GM12878 (cell line): ENCODE results near the gene MEF2C.

Experiments
- ATF2 ChIP-seq: IDR thresholded peaks from 2 replicates; pipeline ENCODE4 v1.6.1; 2012; ENCODE audit warnings: low read length, inconsistent platforms
- ATF7 ChIP-seq: fragments of 450-650 bp; IDR thresholded peaks from 2 replicates; pipeline ENCODE4 v1.6.1; 2016; ENCODE audit warnings: low read depth, mild to moderate bottlenecking
- CTCF ChIP-seq, 3 experiments: IDR thresholded peaks in 2 of 3; conservative IDR thresholded peaks in 1 of 3; 2 replicates each; pipeline ENCODE4 v1.5.1; 2011; ENCODE audit warnings: low read depth in 3 of 3, low read length in 3 of 3, mild to moderate bottlenecking in 3 of 3, control low read depth in 2 of 3, moderate library complexity in 2 of 3, inconsistent platforms in 1 of 3, mixed read lengths in 1 of 3; ENCODE audit not compliant: control insufficient read depth in 2 of 3, insufficient read depth in 1 of 3; ENCODE audit errors: extremely low read depth in 1 of 3
- MAX ChIP-seq: IDR thresholded peaks from 2 replicates; pipeline ENCODE4 v1.6.1; 2012; ENCODE audit warnings: low read depth, low read length, improper control_type of control experiment
- MEF2A ChIP-seq: IDR thresholded peaks from 2 replicates; pipeline ENCODE4 v1.6.1; 2011; ENCODE audit warnings: low read depth, mild to moderate bottlenecking, low read length, moderate library complexity; ENCODE audit not compliant: insufficient read depth
- MLLT1 ChIP-seq: fragments of 450-650 bp; IDR thresholded peaks from 2 replicates; pipeline ENCODE4 v1.6.1; 2016; ENCODE audit warnings: mild to moderate bottlenecking
- NFYB ChIP-seq: IDR thresholded peaks from 2 replicates; pipeline ENCODE4 v1.6.1; 2011; ENCODE audit warnings: low read depth, mild to moderate bottlenecking, low read length, improper control_type of control experiment, moderate library complexity; ENCODE audit not compliant: insufficient read depth
- NR2C2 ChIP-seq: IDR thresholded peaks from 2 replicates; pipeline ENCODE4 v1.6.1; 2011; ENCODE audit warnings: borderline replicate concordance, low read depth; ENCODE audit not compliant: control insufficient read depth, insufficient read length
- POLR2A ChIP-seq: IDR thresholded peaks from 2 replicates; pipeline ENCODE4 v1.6.1; 2011; ENCODE audit warnings: low read depth, mild to moderate bottlenecking, low read length
- RAD21 ChIP-seq: IDR thresholded peaks from 2 replicates; pipeline ENCODE4 v1.6.1; 2011; ENCODE audit warnings: mild to moderate bottlenecking, low read depth, low read length, moderate library complexity; ENCODE audit not compliant: insufficient read depth
- RFX5 ChIP-seq: IDR thresholded peaks from 2 replicates; pipeline ENCODE4 v1.6.1; 2011; ENCODE audit warnings: low read depth, low read length, improper control_type of control experiment
- SMAD1 ChIP-seq: fragments of 450-650 bp; IDR thresholded peaks from 2 replicates; pipeline ENCODE4 v1.6.1; 2018; ENCODE audit warnings: mild to moderate bottlenecking, low read depth; ENCODE audit not compliant: partially characterized antibody
- ZNF687 ChIP-seq: fragments of 450-650 bp; IDR thresholded peaks from 2 replicates; pipeline ENCODE4 v1.6.1; 2017; ENCODE audit warnings: mild to moderate bottlenecking, moderate library complexity

- TF ChIP-seq CTCF (IDR thresholded peaks at IDR 0.05 in 2 of 3, conservative IDR thresholded peaks at IDR 0.05 in 1 of 3; ENCODE audit: control insufficient read depth in 2 of 3, extremely low read depth in 1 of 3, insufficient read depth in 1 of 3, low read depth in 3 of 3, low read length in 3 of 3): no peak
- TF ChIP-seq MEF2A: no peak
- no peak for TF ChIP-seq ZNF687
- no peak for TF ChIP-seq RAD21
- TF ChIP-seq ATF2: no peak
- TF ChIP-seq ATF7: no peak
- no peak for TF ChIP-seq RFX5
- no peak for TF ChIP-seq NFYB
- no peak for TF ChIP-seq SMAD1
- TF ChIP-seq MAX: no peak
- no peak for TF ChIP-seq NR2C2
- TF ChIP-seq MLLT1: no peak
- TF ChIP-seq POLR2A: no peak
Observed at GRCh38 chr5:88688984-88689667, 193.9 kb downstream of the MEF2C start.
